Measurements from ENCODE around the gene TEX101.

The TEX101 gene

GRCh38 chr19:43455321-43456113 lies 40.8 kb downstream of the TEX101 start:
- TF ChIP-seq CTCF (conservative IDR thresholded peaks at IDR 0.05; ENCODE audit: low read depth, low read length) = no peak
- no peak overlapping the region for H3K4me3 ChIP-seq (ENCODE audit: low read depth, low read length)
- no peak for DNase-seq (ENCODE audit: low read depth)

GRCh38 chr19:43457809-43458208 lies 43.1 kb downstream of the TEX101 start:
- TF ChIP-seq CTCF (conservative IDR thresholded peaks at IDR 0.05; ENCODE audit: low read depth, low read length) = no peak
- no peak overlapping the region for H3K4me3 ChIP-seq (ENCODE audit: low read depth, low read length)
- no peak for DNase-seq (ENCODE audit: low read depth)

GRCh38 chr19:43460362-43461016 lies 45.8 kb downstream of the TEX101 start:
- no peak for DNase-seq (ENCODE audit: low read depth)
- H3K4me3 ChIP-seq (ENCODE audit: low read depth, low read length) = no peak overlapping the region
- no peak for TF ChIP-seq CTCF (conservative IDR thresholded peaks at IDR 0.05; ENCODE audit: low read depth, low read length)

GRCh38 chr19:43461303-43461702 lies 46.6 kb downstream of the TEX101 start:
- no peak for TF ChIP-seq CTCF (conservative IDR thresholded peaks at IDR 0.05; ENCODE audit: low read depth, low read length)
- no peak overlapping the region for H3K4me3 ChIP-seq (ENCODE audit: low read depth, low read length)
- DNase-seq (ENCODE audit: low read depth) = no peak

- H3K4me3 ChIP-seq (ENCODE audit: low read depth, low read length) = no peak overlapping the region
- no peak for TF ChIP-seq CTCF (conservative IDR thresholded peaks at IDR 0.05; ENCODE audit: low read depth, low read length)
Observed at GRCh38 chr19:43462383-43462782, 47.7 kb downstream of the TEX101 start.

GRCh38 chr19:43462785-43463380 lies 48.2 kb downstream of the TEX101 start:
- TF ChIP-seq CTCF (conservative IDR thresholded peaks at IDR 0.05; ENCODE audit: low read depth, low read length) = no peak

More at GRCh38 chr19:43462383-43462782, 47.7 kb downstream of the TEX101 start:
- DNase-seq (ENCODE audit: low read depth) = no peak

More at GRCh38 chr19:43462785-43463380, 48.2 kb downstream of the TEX101 start:
- H3K4me3 ChIP-seq (ENCODE audit: low read depth, low read length) = peak overlapping the region; percentile 70
- DNase-seq (ENCODE audit: low read depth) = no peak
